Spinal cord (tissue), 10 donors: ENCODE data around the gene POU2F2. TPM values are rescaled to one million over a fixed set of nuclear protein-coding genes. Genes with fewer than 3 reads are reported as not detected.

Experiments used
- DNase-seq, 6 donors: peaks; one replicate each; pipeline versions ENCODE4 v3.0.0 to v3.0.0-alpha.2; 2013 to 2015; ENCODE audit warnings: low spot score in 6 of 6, low read depth in 4 of 6
- H3K27ac ChIP-seq: one replicate; pipeline ENCODE4 v1.5.1; 2013; ENCODE audit warnings: low read depth, low read length, control low read depth
- H3K27me3 ChIP-seq: one replicate; pipeline ENCODE4 v1.6.1; 2013; ENCODE audit warnings: low read length; ENCODE audit not compliant: control insufficient read depth, insufficient read depth
- H3K36me3 ChIP-seq: one replicate; pipeline ENCODE4 v1.6.1; 2013; ENCODE audit warnings: low read length; ENCODE audit not compliant: control insufficient read depth, insufficient read depth
- H3K4me1 ChIP-seq: one replicate; pipeline ENCODE4 v1.6.1; 2013; ENCODE audit warnings: low read length; ENCODE audit not compliant: control insufficient read depth, insufficient read depth
- H3K4me3 ChIP-seq: one replicate; pipeline ENCODE4 v1.5.1; 2013; ENCODE audit warnings: low read depth, low read length, control low read depth
- H3K9me3 ChIP-seq: one replicate; pipeline ENCODE4 v1.6.1; 2013; ENCODE audit warnings: low read length; ENCODE audit not compliant: control insufficient read depth, insufficient read depth
- WGBS: methylation state at CpG from one replicate; pipeline ENCODE4 v1.1.5; 2013; ENCODE audit warnings: missing lambda C conversion rate; ENCODE audit not compliant: insufficient coverage; 5-methylcytosine and 5-hydroxymethylcytosine counted together
- long read RNA-seq, 4 donors: transcript quantifications; one replicate each; lab custom pipeline, GENCODE V29; 2026
- polyA plus RNA-seq, 2 donors: library from polyadenylated mRNA; unstranded; fragments of 120-200 nt; gene quantifications; one replicate each; pipeline ENCODE4 v1.2.1, GENCODE V29; 2013; ENCODE audit not compliant: insufficient read length in 2 of 2
- total RNA-seq, 2 donors: library from RNA; depleted of rRNA in 1 of 2; stranded (reverse); fragments of 120-200 nt in 1 of 2; fragments of >200 nt in 1 of 2; gene quantifications; one replicate each; pipeline versions ENCODE4 v1.2.3 to v1.2.4, GENCODE V29; 2013 to 2014
- donor health status: healthy.

POU2F2 gene
- total RNA-seq, result 1 to 10 TPM; 1.2 to 2.9 TPM
- polyA plus RNA-seq, result 10 to 100 TPM; 17.9 to 20.6 TPM
- long read RNA-seq, donor 1, result 0 reads
- long read RNA-seq, donor 2, result 0 reads
- long read RNA-seq, donor 3, partial matches to known transcripts, result 0 of 1 reads
- long read RNA-seq, donor 3, other reads (novel, unspliced or antisense), result 0 of 1 reads
- long read RNA-seq, donor 4, result 0 reads

GRCh38 chr19:42132030-42132628 lies at the start of gene POU2F2:
Gene POU2F2, minus strand, starts transcription at chr19:42132446. Its CDS starts 35 bp downstream, at chr19:42132411.
- H3K4me1 ChIP-seq, result peaks cover 40% of the 10 kb centered on the region
- no peaks in the 10 kb centered on the region for H3K9me3 ChIP-seq
- DNase-seq, result peak in 2 of 6 donors; percentile 6 to 7
- 4% methylated on average over 9 of the region's 16 CpGs for WGBS
- H3K27ac ChIP-seq, result no peak within 1 kb of the TSS
- peaks cover 17% of the 10 kb centered on the region for H3K27me3 ChIP-seq
- no peaks in the 10 kb centered on the region for H3K36me3 ChIP-seq
- H3K4me3 ChIP-seq, result peak within 1 kb of the TSS; percentile 18

GRCh38 chr19:42178791-42179674 lies 46.8 kb upstream of the POU2F2 start:
- H3K36me3 ChIP-seq, result no peaks in the 10 kb centered on the region
- DNase-seq, result peak in 2 of 6 donors; percentile 52 to 87
- WGBS, result 5% methylated on average over 13 of the region's 13 CpGs
- H3K4me3 ChIP-seq, result no peak overlapping the region
- H3K9me3 ChIP-seq, result no peaks in the 10 kb centered on the region
- H3K27ac ChIP-seq, result no peak overlapping the region
- H3K4me1 ChIP-seq, result peaks cover 27% of the 10 kb centered on the region
- H3K27me3 ChIP-seq, result peaks cover 26% of the 10 kb centered on the region

- Histone ChIP-seq H3K4me3 (peak overlapping the region; percentile 3), H3K36me3 (no peaks in the 10 kb centered on the region), H3K27me3 (peaks cover 26% of the 10 kb centered on the region)
These were observed 45.4 kb upstream of the POU2F2 start for GRCh38 chr19:42177686-42178019.

GRCh38 chr19:42176990-42177685 lies 44.9 kb upstream of the POU2F2 start:
- H3K27ac ChIP-seq, result peak overlapping the region; percentile 29
- H3K4me1 ChIP-seq, result peaks cover 38% of the 10 kb centered on the region
- no peaks in the 10 kb centered on the region for H3K9me3 ChIP-seq
- H3K36me3 ChIP-seq, result no peaks in the 10 kb centered on the region
- peak in 5 of 6 donors; percentile 81 to 99 (median 87) for DNase-seq
- H3K27me3 ChIP-seq, result peaks cover 26% of the 10 kb centered on the region
- 0% methylated on average over 63 of the region's 66 CpGs for WGBS
- H3K4me3 ChIP-seq, result peak overlapping the region; percentile 46

More at GRCh38 chr19:42177686-42178019, 45.4 kb upstream of the POU2F2 start:
- H3K4me1 ChIP-seq, result peaks cover 33% of the 10 kb centered on the region
- DNase-seq, result no peak
- WGBS, result 40% methylated on average over 3 of the region's 3 CpGs
- H3K9me3 ChIP-seq, result no peaks in the 10 kb centered on the region
- H3K27ac ChIP-seq, result peak overlapping the region; percentile 29

GRCh38 chr19:42176649-42176989 lies 44.4 kb upstream of the POU2F2 start:
- peak overlapping the region; percentile 69 for H3K27ac ChIP-seq
- peak overlapping the region; percentile 46 for H3K4me3 ChIP-seq
- no peaks in the 10 kb centered on the region for H3K9me3 ChIP-seq
- DNase-seq, result no peak
- WGBS, result 0% methylated on average over 30 of the region's 31 CpGs
- no peaks in the 10 kb centered on the region for H3K36me3 ChIP-seq
- H3K4me1 ChIP-seq, result peaks cover 44% of the 10 kb centered on the region
- H3K27me3 ChIP-seq, result peaks cover 26% of the 10 kb centered on the region

- peak overlapping the region; percentile 46 for H3K4me3 ChIP-seq
- peaks cover 48% of the 10 kb centered on the region for H3K4me1 ChIP-seq
- peak in 2 of 6 donors; percentile 71 to 82 for DNase-seq
- H3K36me3 ChIP-seq, result no peaks in the 10 kb centered on the region
- under 1% methylated on average over 22 of the region's 34 CpGs for WGBS
- H3K27ac ChIP-seq, result peak overlapping the region; percentile 69
- peaks cover 26% of the 10 kb centered on the region for H3K27me3 ChIP-seq
- H3K9me3 ChIP-seq, result no peaks in the 10 kb centered on the region
These were observed 43.9 kb upstream of the POU2F2 start for GRCh38 chr19:42175952-42176648.

- peak in 1 of 6 donors; percentile 74 for DNase-seq
- Histone ChIP-seq H3K4me3 (peak overlapping the region; percentile 46), H3K36me3 (no peaks in the 10 kb centered on the region), H3K27ac (no peak overlapping the region), H3K4me1 (peaks cover 56% of the 10 kb centered on the region), H3K9me3 (no peaks in the 10 kb centered on the region), H3K27me3 (peaks cover 26% of the 10 kb centered on the region)
- 34% methylated on average over 5 of the region's 6 CpGs for WGBS
These were observed 42.9 kb upstream of the POU2F2 start for GRCh38 chr19:42174958-42175734.

GRCh38 chr19:42174188-42174587 lies 41.9 kb upstream of the POU2F2 start:
- no peak for DNase-seq
- no peaks in the 10 kb centered on the region for H3K9me3 ChIP-seq
- H3K27ac ChIP-seq, result no peak overlapping the region
- H3K36me3 ChIP-seq, result no peaks in the 10 kb centered on the region
- no peak overlapping the region for H3K4me3 ChIP-seq
- peaks cover 20% of the 10 kb centered on the region for H3K27me3 ChIP-seq
- 74% methylated on average over 11 of the region's 11 CpGs for WGBS
- peaks cover 53% of the 10 kb centered on the region for H3K4me1 ChIP-seq
